Erythroblast (primary cell): ENCODE measurements around the gene CD48.
A peak's percentile ranks its signal among the peaks of the same experiment; 100 is the strongest.
"Not testable (repeated sequence)": the region's sequence is repeated elsewhere in the genome, so short reads cannot be mapped to it uniquely, and the experiment has no call there.

Source experiments
- DNase-seq, 2 experiments: peaks; one replicate each; lab custom pipeline; 2025; lab: John Stamatoyannopoulos, UW
- GATA1 ChIP-seq: IDR thresholded peaks from 2 replicates; pipeline ENCODE4 v1.6.1; 2011; ENCODE audit warnings: low read depth, mild to moderate bottlenecking, control low read depth, low read length, moderate library complexity
- POLR2A ChIP-seq: IDR thresholded peaks from 2 replicates; pipeline ENCODE4 v1.6.1; 2011; ENCODE audit warnings: mild to moderate bottlenecking, low read length

CD48 gene

DNA sequence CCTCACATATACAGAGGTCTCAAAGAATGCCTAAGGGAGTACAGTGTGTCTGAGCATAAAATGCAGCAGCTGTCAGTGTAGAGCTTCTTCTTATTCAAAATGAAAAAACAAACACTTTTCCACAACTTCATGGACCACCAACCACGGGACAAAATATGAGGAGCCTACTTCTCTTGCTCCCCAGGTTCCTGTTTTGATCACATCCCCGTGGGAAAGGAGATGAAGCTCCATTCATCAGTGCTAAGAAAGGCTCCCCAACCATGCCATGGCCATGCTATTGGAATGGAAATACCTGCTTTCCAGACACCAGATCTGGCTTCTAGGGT is 383 bp downstream of the CD48 start:
- no peak for DNase-seq
- TF ChIP-seq POLR2A (no peak), GATA1 (no peak)

DNA sequence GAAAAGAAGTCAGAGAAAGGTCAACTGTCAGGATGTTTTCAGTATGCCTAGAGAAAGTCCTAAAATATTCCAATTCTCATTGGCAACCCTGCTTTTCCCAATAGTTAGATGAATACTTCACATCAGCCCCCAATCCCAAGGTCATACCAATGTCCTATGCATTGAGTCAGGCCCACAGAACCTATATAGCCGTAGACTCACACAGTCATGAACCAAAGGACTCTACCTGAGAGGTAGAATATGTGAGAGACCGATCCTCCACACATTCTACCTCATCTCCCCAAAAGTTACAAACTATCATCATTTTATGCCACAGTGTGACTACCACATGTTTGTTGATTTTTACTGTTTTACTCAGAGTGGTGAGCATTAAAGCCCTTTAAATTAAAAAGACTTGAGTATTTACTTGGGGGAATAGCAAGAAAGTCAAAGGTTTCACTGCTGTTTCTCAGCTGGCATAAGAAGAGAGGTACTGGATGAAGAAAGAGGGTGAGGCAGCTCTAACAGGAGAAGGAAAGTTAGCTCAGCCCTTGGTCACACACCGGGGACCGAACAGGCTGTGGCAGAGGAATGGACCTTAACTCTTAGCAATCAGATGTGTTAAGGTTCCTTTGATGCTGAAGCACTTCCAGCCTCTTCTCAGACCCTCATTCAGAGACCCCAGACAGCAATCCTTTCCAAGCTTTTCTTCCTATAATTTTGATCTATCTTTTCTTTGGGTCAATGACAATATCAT is 937 bp downstream of the CD48 start:
- no peak for TF ChIP-seq POLR2A
- no peak for TF ChIP-seq GATA1
- no peak for DNase-seq

DNA sequence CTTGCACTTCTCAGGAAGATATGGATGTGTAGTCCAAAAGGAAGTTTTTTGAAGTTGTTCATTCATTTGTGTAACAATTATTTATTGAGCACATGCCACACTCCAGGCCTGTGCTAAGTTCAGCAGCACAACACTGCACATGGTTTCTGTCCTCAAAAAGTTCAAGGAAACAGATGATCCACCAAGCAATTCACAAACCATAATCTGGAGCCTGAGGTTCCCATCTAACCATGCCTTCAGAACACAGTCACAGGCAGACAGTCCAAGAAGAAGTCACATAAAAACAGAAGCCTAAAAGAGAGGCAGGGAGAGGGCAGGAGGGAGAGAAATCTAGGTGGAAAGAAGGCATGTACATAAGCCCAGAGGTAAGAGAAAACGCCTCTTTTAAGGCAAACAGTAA is 1.9 kb downstream of the CD48 start:
- DNase-seq = no peak
- TF ChIP-seq POLR2A (no peak), GATA1 (no peak)

DNA sequence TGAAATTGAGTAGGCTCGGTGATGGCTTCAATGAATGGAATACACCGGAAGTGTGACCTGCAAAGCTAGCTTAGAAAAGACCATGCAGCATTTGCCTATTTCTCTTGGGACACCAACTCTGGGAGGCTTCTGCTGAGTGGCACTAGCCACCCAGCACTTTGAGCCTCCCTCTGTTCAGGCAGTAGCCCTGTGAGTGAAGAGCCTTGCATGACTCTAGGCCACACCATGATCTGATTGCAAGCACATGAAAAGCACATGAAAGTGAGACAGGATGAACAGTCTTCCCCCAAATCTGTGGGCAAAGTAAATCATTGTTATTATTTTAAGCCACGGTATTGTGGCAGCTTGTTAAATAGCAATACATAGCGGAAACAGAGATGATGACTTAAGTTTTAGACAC is 2.8 kb downstream of the CD48 start:
- TF ChIP-seq GATA1 (no peak), POLR2A (no peak)
- DNase-seq = no peak

DNA sequence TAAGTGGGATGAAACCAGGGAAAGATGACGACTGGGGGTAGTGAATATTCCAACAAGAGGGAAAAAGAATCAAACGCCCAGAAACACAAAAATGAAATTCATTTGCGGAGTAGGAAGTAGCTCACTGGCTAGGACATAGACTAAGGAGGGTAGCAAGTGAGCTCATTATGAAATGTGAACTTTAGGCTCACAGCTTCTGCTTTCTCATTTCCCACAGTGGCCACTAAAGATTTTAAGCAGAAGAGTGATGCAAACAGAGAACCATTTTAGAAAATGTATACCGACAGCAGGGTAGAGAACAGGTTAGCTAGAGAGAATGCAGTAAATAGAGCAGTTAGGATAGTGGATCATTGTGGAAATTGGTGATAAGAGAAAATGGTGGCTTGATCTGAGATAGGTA is 3.5 kb downstream of the CD48 start:
- no peak for TF ChIP-seq GATA1
- no peak for TF ChIP-seq POLR2A
- no peak for DNase-seq

DNA sequence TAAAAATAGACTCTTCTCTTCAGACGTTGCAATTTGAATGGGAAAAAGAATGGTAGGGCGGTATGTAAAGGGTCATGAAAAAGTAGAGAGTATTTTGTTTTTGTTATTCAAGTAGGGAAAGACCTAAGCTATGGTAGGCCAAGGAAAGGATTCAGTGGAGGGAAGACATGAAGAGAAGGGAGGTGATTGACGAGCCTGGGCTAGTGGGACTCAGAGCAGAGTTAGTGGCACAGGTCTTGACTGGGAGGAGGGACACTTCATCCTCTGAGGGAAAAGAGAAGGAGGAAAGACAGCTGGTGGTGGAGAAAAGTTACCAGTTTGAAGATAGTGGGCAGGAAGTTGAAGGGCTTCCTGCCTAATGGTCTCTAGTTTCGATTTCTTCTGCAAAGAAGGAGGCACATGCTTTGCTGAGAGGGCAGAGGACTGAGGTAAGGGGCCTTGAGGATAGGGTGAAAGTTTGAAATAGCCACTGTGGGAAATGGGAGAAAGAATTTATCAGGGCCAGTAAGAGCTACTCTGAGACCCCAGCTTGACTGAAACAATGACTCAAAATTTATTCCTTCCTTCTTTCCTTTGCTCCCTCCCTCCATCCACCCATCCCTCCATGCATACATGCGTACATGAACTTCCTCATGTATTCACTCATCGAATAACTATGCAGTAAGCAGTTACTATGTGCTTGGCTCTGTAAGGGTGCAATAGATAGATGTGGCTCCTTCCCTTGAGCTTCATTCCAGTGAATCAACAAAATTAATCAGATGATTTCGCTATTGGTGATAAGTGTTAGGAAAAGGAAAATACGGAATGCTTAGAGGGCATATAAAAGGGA is 4.2 kb downstream of the CD48 start:
- DNase-seq = no peak
- TF ChIP-seq POLR2A (no peak), GATA1 (no peak)

DNA sequence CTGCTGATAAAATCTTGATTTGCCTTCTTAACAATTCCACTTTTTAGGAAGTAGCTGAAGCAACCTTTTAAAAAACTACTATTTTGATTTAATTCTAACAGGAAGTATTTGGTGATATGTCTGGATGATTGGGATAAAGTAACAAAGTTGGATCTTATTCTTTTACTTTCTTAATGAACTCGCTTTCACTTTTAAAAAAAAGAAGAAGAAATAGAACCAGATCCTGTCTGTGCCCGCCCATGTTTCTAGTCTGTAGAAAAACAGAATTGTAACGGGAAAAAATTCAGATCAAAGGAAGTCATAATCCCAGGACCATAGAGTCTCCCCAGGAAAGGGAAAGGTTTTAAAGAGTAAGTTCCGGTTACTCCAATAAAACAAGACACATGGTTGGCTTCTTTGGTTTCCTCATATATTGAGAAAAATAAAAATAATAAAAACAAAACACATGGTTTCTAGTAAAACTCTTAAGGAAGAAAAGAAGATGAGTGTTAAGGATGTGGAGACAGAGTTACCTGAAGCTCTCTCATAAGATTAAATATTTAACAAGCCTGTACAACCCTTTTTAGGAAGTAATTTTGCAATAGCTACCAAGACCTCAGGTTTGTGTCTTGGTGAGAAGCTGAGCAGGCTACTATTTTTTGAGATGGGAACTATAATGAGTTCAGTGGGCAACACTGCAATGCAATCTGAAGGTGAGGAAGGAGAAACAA is 4.9 kb downstream of the CD48 start:
- TF ChIP-seq GATA1 = no peak
- no peak for TF ChIP-seq POLR2A

DNA sequence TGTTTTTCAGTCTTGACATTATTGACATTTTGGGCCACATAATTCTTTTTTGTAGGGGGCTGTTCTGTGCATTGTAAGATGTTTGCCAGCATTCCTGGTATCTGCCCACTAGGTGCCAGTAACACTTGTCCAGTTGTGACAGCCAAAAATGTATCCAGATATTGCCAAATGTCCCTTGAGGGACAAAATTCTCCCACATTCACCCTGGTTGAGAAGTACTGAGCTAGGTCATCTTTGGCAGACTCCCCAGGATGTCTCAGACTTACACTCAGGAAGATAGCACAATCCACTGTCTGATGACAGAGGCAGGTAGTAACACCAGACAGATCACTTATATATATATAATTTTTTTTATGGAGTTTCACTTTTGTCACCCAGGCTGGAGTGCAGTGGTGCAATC is 5.9 kb downstream of the CD48 start:
- TF ChIP-seq POLR2A = no peak
- TF ChIP-seq GATA1 = no peak
- DNase-seq = no peak

More for the DNA sequence above, 4.9 kb downstream of the CD48 start:
- DNase-seq = no peak

DNA sequence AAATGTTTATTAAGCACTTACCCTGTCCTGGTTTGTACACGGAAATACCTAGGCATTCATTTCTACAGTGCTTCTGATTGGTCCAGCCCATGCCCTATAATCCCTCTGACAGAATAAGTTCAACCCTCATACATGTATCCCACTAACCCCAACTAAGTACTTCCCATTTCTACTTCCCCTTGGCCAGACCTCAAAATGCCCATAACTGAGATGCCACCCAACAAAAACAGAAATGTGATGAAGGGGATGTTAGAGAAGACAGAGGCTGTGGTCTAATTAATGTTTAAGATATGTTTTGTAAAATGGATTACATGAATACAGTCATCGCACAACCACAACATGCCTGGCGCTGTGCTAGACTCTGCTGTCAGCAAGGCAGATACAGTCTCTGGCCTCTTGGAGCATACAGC is 6.4 kb downstream of the CD48 start:
- DNase-seq = not testable (repeated sequence)

DNA sequence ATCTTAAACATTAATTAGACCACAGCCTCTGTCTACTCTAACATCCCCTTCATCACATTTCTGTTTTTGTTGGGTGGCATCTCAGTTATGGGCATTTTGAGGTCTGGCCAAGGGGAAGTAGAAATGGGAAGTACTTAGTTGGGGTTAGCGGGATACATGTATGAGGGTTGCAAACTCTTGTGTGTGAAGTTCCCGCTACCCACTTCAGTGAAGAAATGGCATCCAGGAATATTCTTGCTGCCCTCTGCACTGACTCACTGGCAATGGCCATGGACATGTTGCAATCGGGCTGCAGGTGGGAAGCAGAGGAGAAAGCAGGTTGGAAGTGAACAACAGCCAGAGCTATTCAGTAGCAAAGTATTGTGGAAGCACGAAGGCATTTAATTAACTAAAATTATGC is 7.4 kb downstream of the CD48 start:
- no peak for DNase-seq

DNA sequence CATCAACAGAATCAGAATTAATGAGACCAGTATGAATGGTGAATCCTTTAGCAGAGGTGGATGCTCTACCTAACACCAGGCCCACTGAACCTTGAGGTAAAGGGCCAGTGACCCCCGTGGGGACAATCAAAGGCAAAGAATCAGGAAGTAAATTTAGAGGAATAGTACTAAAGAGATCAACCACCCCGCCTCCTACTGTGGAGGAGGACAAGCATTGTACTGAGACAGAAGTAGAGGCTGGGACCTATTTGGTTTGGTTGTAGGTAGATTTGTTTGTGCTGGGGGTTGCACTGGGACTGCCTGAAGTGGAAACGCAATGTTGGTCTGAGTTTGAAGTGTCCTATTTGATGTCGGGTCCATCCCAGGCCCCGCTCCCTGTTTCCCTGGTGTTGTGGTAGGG is 9.5 kb downstream of the CD48 start:
- DNase-seq = no peak
- no peak for TF ChIP-seq POLR2A
- no peak for TF ChIP-seq GATA1

More for the DNA sequence above, 7.4 kb downstream of the CD48 start:
- no peak for TF ChIP-seq GATA1
- no peak for TF ChIP-seq POLR2A

DNA sequence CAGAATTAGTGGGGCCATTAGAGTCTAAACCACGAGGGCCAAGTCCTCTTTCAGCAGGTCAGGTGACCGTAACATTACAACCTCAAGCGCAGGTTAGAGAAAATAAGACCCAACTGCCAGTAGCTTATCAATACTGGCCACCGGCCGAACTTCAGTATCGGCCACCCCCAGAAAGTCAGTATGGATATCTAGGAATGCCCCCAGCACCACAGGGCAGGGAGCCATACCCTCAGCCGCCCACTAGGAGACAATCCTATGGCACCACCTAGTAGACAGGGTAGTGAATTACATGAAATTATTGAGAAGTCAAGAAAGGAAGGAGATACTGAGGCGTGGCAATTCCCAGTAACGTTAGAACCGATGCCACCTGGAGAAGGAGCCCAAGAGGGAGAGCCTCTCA is 19.2 kb downstream of the CD48 start:
- DNase-seq = peak; percentile 14 to 18

DNA sequence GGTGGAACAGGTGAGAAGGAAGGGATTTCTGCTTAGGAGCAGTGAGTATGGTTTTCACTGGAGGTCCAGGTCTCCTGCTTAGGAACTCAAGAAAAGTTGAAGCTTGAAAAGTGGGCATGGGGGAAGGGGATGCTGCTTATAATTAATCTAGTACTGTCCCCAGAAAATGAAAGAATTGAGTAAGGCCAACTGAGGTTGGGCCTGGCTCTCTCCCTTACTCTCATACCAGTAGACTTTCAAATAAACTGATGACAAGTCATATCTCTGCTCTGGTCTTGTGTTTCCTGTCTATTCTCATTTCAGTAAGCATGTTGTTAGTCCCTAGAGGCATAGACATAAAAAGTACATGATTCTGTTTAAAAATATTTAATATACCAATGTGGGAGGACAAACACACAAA is 26.4 kb downstream of the CD48 start:
- TF ChIP-seq POLR2A = no peak
- TF ChIP-seq GATA1 = no peak
- no peak for DNase-seq

DNA sequence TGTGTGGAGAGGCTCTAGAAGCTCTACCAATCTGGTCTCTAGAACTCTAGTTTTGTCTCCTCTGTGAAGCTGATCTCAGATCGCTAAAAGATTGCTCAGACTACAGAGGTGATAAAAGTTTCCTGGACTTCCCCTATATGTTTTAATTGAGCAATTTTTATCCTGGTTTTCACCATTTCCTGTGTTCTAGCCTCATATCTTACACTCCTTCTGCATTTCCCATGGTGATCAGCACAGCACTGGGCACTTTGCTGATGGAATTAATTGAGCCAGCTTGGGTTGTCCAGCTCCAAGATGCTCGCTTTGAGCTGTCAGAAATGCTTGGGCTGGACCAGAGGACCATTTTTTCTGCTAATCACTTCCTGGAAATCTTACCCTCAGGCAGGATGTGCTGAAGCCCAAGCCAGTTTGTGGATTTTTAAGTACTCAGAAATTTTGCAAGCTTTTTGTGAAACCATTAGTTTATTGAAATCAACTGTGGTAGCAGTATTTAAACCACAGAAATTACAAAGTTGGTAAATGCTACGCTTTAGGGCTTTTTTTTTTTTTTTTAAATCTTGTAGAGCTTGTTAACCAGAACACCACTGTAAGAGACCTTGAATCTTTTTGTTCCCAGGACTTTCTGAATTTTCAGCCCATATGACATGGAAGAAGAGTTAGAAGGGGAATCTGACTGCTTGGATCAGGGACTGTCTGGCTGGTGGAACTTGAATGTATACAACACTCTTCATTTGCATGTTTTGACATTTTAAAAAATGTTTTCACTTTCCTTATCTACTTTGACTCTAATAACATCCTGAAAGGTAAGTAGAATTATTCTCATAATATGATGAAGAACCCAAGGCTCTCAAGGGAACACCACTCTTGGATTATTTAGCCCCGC is 28.4 kb downstream of the CD48 start:
- TF ChIP-seq GATA1 (no peak), POLR2A (no peak)
- no peak for DNase-seq
